NCI-H2107 (cell line): ENCODE data around the gene ZBTB7C.
A peak's percentile ranks its signal among the peaks of the same experiment; 100 is the strongest.

Experiments used
- DNase-seq: peaks from one replicate; lab custom pipeline; 2025; lab: John Stamatoyannopoulos, UW

ZBTB7C gene

DNA sequence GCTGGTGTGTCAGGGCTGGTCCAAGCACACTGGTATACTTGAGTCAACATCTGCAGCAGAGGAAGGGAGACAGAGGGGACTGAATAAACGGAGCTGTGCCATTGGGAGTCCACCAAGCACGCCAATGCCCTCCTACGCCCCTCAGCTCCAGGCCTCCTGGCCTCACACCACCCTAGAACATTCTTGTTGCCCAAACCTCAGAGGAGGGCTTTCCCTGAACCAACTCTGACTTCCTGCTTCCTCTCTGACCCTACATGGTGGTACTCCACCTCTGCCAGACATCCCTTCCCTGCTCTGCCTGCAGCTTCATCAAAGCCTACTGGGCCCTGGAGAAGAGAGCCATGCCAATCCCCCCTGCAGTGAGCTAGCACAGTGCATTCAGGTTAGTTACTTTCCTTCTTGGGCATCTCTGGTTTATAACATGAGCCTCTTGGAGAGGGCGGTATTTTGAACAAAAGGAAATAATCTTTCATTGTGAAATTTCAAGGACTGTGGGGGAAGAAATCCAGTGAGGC lies 54.4 kb downstream of the ZBTB7C start:
- no peak for DNase-seq

DNA sequence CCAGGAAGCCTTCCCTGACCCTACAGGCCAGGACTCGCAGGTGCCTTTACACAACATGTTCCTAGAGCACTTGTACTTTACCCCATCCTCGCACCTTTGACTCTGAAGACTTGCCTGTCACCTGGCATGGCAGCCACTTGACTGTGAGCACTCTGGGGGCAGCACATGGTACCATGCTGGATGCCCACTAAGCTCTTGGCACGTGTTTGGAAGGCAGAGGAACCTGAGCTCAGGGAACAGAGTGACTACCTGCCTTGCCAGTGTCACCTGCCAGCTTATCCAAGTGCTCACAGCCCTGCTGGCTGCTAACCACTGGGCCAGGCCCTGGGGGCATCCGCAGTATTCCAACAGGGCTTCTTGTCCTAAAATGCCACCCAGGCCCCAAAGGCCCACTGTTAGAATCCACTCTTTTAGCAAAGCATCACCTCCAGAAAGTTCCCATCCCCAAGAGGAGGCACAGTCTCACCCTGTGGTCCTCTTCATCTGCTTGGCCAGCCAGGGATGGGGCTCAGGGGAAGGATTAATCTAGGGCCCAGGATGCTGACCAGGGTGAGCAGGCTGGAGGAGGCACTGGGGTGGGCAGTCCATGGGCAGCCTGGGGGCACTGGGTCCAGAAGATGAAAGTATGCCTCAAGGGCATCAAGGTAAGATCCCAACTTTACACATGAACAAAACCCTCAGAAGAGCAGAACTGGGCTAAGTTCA lies 57.0 kb downstream of the ZBTB7C start:
- no peak for DNase-seq

DNA sequence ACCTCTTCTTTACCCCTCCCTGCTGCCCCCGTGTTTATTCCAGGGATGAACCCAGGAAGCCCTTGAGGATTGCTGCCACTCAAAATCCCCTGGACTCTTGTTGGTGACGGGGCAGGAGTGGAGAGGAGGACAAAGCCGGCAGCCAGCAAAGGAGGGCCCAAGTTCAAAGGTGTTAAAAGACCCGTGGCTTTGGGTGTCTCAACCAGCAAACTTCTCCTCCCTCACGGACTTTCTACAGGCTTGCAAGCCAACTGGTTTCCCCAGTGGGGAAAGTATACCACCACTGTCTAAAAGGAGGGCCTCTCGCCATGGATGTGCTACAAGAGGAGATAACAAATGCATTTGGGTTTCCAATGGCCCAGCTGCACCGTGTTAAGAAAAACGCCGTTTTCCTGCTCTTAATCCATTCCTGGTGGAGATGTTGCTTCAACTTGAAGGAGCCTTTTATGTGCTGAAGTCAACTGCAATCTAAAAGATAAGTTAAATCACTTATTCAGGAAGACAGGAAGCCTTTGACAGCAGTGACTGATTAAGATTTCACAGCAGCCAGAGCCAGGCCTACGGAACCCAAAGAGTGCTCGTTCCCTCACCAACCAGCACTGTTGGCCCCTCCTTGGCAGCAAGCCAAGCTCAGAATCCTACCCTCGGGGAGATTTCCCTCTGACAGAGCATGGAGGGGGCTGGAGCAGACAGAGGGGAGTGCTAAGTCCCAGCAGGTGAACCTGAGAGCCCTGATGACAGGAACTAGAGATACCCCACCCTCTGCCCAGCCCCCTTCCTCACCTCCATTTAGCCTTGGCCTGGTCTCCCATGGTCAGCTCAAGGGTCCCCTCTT lies 57.8 kb downstream of the ZBTB7C start:
- DNase-seq: no peak

DNA sequence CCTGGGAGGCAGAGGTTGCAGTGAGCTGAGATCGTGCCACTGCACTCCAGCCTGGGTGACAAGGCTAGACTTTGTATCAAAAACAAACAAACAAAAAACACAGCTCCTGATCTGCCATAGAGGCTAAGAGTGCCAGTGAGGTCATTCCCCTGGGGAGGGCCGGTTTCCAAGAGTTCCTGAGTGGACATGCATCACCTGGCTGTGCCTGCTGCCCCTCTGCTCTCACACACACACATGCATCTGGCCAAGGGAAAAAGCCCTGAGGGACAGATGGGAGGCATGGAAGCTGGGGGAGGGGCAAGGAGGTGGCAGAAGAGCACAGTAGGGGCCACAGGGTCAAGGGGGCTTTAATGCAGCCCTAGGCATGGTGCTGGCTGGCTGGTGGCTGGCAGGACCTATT lies 60.4 kb downstream of the ZBTB7C start:
- DNase-seq: no peak

DNA sequence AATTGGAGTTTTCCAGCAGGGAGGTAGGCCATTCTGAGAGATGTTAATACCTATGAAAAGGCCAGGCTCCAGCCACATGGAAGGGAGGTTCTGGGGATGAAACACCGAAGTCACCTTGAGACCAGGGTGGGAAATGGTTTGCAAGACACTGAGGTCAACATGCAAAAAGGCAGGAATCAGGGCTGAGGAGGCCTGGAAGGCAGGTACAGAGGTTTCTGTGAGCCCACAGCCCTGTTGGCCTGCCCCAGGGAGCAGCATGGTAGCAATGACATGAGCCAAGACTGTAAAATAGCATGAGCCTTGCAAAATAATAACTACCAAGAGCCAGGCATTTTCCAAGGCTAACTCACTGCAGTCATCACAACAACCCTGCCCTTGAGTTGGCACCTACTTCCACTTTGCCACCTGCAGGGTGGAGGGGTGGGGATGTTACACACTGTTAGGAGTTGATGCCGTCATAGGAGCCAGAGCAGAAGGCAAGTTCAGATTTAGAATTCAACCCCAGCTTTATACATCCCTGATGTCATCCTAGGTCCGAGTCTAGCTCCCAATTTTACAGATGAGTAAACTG lies 61.3 kb downstream of the ZBTB7C start:
- DNase-seq: no peak

DNA sequence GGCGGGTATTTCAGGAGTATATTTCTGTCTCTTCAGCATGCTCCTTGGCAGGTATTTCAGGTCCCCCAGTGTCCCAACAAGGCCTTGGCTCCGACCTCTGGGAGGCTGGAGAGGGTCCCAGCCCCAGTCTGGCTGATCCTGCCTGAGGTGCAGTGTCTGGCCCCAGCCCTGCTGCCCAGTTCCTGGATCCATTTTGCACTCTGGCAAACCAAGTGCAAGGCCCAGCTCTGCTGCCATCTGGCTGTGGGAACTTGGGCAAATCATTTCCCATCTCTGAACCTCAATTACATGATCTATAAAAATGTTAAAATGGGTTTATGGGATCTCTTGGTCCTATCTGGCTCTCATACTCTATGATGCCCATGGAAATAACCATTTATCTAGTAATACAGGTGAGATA lies 63.6 kb downstream of the ZBTB7C start:
- DNase-seq: no peak

DNA sequence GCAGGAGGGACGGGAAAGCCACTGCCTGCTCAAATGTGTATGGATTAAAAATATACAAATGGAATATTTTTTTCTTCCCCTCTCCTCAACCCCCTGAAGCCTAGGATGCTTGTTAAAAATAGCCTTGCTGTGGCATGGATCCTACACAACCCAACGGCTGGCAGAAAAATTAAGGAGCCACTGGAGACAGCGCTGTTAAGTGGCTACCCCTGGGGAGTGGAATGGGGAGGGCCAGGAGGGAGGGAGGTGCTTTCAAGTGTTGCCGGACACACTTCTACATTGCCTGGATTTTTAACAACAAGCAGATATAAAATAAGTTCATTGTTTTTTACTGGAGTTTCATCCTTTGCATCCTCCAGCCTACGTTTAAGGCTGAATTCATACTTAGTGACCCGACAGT lies 66.6 kb downstream of the ZBTB7C start:
- DNase-seq: peak; percentile 74

DNA sequence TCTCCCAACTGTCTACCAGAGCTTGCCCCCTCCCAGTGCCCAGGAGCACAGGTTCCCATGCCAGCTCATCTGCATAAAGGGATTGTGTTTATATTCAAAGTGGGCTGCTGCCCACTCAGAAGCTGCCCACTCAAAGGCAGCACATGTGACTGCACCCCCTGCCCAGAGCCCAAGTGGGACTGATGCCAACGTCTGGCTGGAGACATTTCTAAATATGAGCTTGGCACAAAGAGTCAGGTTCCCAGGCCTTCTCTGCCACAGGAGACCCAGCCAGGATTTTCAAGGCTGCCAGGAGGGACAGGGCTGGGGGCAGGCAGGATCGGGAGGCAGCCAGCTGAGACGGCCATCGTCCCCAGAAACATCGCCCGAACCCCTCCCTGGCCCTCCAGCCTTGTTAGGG lies 67.1 kb downstream of the ZBTB7C start:
- peak; percentile 63 for DNase-seq

DNA sequence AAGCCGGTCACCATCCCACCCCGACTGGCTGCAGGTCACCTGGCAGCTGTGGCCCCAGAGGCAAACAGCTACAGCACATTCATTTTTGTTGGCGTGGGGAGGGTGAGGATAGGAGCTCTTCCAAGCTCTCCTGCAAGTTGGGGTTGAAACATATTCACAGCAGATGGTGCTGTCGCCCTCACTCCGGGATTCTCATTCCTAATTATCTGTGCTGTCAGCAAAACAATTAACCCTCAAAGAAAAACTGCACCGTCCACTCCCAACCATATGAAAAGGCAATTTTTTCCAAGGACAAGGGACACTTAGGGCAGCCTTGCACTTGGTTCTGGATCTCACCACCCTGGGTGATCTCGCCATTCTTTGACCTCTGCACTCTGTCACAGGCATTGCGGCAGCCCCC lies 68.6 kb downstream of the ZBTB7C start:
- DNase-seq: no peak

DNA sequence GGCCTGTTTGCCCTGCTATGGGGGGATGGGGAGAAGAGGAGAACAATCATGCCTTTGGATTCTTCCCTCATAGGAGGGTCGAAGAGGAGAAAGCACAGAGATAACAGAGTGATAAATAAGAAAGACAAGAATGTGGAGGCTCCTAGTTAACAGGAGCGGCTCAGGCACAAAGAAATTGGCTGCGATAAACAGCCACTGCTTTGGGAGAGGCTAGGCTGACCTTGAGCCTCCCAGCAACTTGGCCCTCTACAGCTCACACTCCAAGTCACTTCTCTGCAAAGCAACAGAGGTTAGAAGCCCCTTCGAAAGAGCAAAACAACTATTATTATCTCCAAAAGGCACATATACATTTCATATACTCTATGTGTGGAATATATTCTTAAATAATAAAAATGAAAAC lies 69.5 kb downstream of the ZBTB7C start:
- DNase-seq: no peak

DNA sequence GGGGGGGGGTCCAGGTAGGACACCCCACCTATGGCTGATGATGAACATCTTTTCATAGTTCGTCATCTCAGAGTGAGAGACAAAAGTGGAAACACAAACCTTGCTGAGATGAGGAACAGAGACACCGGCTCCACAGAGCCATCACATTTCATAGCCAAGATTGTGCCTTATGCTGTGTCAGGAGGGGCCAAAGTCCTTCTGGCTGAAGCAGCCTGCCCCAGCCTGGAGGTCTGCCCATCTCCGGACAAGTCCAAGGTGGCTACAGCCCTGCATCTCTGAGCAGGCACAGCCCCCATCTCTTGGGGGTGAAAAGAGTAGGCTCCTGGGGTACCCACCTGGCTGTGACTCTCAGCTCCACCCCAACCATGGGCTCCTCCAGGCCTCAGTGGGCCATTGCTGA lies 70.3 kb downstream of the ZBTB7C start:
- DNase-seq: no peak

DNA sequence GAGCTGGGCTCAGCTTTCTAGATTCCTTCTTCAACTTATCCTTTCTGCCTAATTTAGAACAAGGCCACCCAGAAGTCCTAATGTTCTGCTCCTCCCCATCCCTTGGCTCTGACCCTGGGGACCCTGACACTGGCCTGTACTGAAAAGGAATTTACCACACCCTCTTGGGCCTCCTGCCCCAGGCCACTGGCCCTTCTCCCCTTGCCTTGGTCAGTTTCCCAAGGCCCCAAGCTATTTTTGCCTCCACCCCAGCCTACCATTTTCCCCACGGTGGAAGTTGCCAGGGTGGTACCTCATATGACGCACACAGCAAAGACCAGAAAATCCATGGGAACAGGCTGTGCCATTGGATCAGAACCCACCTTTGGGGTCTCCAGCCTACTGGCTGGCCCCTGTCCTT lies 72.1 kb downstream of the ZBTB7C start:
- no peak for DNase-seq

DNA sequence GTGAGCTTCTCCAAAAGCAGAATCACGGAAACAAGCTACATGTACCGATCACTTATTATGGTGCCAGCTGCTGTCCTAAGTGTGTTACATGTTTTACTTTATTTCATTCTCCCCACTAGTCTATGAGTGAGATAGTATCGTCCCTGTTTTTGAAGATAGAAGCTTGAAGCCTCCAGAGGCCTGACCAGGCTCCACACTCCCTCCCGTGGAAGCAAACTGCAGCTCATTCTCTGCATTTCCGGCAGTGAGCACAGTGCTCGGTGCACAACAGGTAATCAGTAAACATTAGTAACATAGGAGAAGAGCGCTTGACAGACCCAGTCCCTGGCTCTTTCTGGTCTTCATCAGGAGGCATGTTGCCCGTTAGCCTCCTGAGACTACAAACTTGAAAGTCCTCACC lies 72.9 kb downstream of the ZBTB7C start:
- peak; percentile 88 for DNase-seq

DNA sequence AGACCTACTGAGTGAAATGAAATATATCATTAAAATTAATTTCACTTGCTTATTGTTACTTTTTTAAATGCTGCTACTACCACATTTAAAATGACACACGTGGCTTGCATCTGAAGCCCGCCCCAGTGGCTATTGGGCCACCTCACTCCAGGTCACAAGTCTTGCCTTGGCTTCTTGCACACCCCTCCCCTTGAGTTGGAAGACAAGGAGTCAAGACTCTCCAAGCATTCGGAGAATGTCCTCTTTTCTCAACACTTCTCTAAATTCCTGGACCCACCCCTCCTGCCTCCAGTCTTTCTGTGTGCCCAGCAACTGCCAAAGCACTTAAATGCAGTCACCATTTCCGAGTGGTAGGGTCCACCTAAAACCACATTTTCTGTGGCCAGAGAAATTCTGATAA lies 73.4 kb downstream of the ZBTB7C start:
- no peak for DNase-seq

DNA sequence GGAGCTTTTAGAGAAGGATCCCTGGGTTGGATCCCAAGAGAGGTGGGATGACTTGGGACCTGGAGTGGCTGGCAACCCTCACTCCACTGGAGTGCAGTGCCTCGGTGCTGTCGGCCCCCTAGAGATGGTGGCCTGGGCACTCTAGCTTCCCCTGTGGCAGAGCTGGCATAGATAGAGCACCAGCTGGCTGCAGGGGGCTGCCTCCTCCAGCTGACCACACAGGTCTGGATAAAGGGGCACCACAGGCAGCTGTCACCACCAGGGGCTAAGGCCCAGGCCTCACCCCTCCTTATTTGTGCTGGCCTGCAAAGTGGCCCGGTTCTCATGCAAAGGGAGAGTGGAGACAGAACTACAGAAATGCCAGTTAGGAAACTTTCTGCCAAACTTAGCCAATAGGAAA lies 74.3 kb downstream of the ZBTB7C start:
- DNase-seq: no peak

DNA sequence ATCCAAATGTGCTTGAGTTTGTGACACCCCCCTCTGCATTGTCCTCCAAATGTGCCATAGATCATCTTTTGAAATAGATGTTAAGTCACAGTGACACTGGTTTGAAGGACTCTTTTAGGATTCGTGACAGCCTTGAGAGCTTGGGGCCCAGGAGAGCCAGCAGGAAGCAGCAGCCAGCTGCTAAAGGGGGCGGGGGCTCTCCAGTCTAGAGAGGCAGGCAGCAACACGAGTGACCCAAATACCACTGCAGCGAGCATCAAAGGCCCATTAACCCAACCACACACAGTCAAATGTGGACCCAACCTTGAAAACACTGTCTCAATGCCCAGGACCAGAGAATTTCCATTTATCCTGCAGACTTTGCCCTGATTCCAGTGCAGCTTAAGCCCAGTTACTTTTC lies 75.6 kb downstream of the ZBTB7C start:
- peak; percentile 67 for DNase-seq

DNA sequence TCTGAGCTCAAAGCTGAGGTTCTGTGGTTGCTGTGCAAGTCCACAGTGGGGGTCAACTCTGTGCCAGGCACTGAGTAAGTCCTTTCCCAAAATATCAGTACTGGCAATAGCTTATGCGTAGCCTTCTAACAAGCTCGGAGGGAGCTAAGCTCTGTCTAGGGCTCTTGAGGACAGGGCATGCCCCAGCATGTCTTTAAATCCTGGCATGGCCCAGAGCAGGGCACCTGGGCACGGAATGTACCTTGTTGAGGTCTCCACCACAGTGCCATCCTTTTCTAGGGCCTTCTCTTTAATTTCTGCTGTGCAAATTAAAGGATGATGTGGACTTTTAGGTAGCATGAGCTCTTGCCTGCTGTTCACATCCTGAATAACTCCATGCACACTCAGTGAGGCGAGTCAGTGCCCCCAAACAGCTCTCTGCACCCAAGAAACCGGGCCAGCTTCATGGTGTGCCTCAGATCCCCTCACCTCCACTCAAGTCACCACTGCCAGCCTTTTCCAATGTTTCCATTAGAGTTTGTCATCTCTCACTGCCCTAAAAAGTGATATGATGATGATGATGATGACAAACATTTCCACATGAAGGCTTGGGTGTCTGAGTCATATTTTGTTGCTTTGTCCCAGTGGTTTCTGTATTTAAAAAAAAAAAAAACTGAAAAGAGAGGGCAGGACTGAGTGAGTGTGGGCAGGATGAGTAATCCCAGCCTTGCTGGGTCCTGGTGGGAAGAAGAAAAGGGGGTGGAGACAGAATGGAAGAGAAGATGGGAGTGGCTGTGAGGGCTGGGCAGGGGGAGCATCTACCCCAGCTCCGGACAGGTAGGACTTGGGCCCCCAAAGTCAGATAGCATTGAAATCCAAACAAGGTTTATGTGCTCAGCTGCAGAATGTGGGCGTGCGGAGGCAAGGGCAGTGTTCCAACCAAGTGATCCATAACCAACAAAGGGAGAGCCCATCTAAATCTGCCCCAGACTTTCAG lies 78.9 kb downstream of the ZBTB7C start:
- no peak for DNase-seq

DNA sequence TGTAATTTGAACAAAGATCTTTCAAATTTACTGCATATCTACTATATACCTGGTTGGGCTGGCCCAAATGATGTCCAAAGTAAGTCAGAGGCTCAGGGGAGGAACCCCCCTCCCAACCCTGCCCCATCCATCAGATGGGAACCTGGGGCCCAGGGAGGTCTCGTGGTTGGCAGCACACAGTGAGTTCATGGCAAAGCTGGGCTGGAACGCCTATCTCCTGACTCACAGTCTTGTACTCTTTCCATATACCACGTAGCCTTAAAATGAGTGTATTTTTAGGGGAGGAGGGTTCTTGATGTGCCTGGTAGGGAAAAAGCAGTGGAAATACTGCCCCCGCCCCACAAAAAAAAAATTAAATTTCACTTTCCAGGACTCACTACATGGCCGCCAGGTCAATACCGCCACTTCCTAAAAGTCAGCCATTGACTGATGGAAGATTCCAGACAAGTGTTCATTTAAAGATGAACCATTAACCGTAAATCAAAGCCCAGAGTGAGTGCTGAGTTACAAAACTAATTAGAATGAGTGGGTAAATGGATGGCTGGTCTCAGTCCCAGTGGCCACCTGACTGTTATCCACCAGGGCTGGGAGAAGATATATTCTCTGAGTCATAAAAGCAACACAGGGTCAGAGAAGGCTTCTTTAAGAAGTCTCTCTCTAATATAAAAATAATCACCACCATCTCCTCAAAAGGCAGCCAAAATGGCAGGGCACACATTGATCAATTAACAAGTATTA lies 80.5 kb downstream of the ZBTB7C start:
- no peak for DNase-seq

DNA sequence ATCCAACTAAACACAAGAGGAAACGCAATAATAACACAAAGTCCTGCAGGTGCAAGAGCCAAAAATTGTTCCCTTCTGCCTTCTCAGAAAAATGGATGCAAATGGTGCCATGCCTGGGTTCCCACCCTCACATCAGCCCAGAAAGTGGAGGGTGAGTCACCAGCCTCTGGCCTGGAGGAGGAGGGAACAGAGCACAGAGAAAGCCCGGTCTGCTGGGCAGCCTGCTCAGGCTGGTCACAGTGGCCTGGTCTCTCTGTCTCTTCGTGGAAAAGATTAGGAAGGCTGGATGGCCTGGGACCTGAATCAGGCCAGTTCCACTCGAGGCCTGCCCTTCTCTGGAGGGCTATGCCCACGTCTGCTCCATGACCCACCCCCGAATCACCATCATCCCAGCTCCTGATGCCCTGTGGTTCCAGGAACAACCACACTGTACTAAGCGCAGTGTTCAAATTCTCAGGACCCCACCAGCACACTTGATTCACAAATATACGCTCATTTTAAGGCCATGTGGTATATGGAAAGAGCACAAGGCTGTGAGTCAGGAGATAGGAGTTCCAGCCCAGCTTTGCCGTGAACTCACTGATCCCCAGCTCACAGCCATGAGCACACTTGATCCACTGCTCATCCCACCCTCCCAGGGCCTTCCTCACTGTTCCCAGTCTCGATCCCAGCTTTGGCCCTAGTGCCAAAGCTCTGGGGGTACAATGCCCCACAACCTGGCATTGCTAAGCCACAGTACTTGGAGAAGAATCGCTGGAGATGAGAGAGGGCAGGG lies 82.1 kb downstream of the ZBTB7C start:
- no peak for DNase-seq

DNA sequence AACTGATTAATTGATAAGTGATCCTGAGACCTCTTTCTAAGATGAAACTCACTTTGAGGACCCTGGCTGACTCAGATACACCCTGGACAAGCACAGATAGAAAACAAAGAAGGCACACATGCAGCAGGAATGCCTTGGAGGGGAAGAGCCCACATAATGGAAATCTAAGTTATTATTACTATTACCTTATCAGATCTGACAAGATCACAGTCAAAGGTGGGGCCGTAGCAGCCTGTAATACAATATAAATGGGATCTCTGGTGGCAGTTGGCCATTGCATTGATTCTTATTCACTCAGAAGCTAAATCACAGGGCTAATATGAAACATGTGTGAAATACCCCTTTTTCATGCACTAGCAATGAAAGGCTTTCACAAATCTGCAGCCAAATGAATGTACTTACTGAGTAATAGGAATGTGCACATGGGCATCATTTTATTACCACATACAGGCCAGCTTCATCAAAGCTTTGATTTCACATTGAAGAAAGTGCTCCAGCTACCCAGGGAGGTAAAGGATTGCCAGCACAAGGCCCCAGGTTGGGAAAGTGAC lies 84.0 kb downstream of the ZBTB7C start:
- DNase-seq: no peak
